ENCODE results near the gene ACAA2. TPM values are rescaled to one million over a fixed set of nuclear protein-coding genes. Genes with fewer than 3 reads are reported as not detected.

Gene ACAA2
- polyA plus RNA-seq, 1 of the 3 experiments (the other 2 are of a cell fraction): 34.9 TPM

GRCh38 chr18:49835405-49835804 is 22.1 kb upstream of the ACAA2 start:
- ChIA-PET POLR2A (no interaction called here), CTCF (interaction anchor here (1.2 kb wide), 1 partner anchor 8 kb away, joined by 3 read pairs; no protein-coding TSS in a partner anchor)
- Histone ChIP-seq H3K4me3 (ENCODE audit: low read depth in 2 of 2, low read length in 1 of 2) (no peak overlapping the region), H4K20me1 (ENCODE audit: insufficient read depth) (no peaks in the 10 kb centered on the region), H3K27me3 (ENCODE audit: insufficient read depth) (no peaks in the 10 kb centered on the region), H3K4me1 (ENCODE audit: control insufficient read depth in 1 of 2, insufficient read depth in 2 of 2, low read depth in 1 of 2, low read length in 1 of 2) (no peaks in the 10 kb centered on the region), H3K36me3 (replicated peaks in 1 of 2; ENCODE audit: control insufficient read depth in 1 of 2, insufficient read depth in 2 of 2, low read length in 1 of 2) (peaks cover 0 to 3% of the 10 kb centered on the region in 2 experiments), H3K79me2 (ENCODE audit: insufficient read depth) (no peaks in the 10 kb centered on the region), H3K4me2 (no peak overlapping the region), H3K9ac (no peak overlapping the region), H3K9me2 (no peaks in the 10 kb centered on the region), H3K27ac (ENCODE audit: low read depth in 2 of 2, low read length in 1 of 2) (no peak overlapping the region), H3F3A (replicated peaks; ENCODE audit: insufficient read depth) (no peaks in the 10 kb centered on the region), H2AFZ (ENCODE audit: low read depth) (no peak overlapping the region), H3K9me3 (no peaks in the 10 kb centered on the region)
- TF ChIP-seq CTCF (IDR thresholded peaks at IDR 0.05) (no peak), NFIC (IDR thresholded peaks at IDR 0.05; ENCODE audit: borderline replicate concordance) (no peak), MXI1 (IDR thresholded peaks at IDR 0.05; ENCODE audit: low read depth, low read length) (no peak), USF1 (IDR thresholded peaks at IDR 0.05; ENCODE audit: borderline replicate concordance, low read depth) (no peak), ELF1 (IDR thresholded peaks at IDR 0.05) (no peak), CHD2 (IDR thresholded peaks at IDR 0.05; ENCODE audit: low read length, partially characterized antibody) (no peak), REST (IDR thresholded peaks at IDR 0.05; ENCODE audit: low read depth, low read length) (no peak), POLR2AphosphoS5 (IDR thresholded peaks at IDR 0.05; ENCODE audit: low read depth, low read length) (no peak), PBX3 (IDR thresholded peaks at IDR 0.05) (no peak)
- WGBS (ENCODE audit: low lambda C conversion rate): 75% methylated on average over 2 of the region's 2 CpGs
- DNase-seq: no peak

GRCh38 chr18:49834258-49834657 is 20.9 kb upstream of the ACAA2 start:
- CTCF ChIA-PET: interaction anchor here (0.9 to 1.8 kb wide), 3 partner anchors 9 to 324 kb away, joined by 3 to 12 read pairs (median 4); no protein-coding TSS in a partner anchor
- no peak overlapping the region for H3K4me2 ChIP-seq
- POLR2A ChIA-PET: interaction anchor here (0.6 kb wide), 1 partner anchor 20 kb away, joined by 3 read pairs; no protein-coding TSS in a partner anchor

More at GRCh38 chr18:49834258-49834657, 20.9 kb upstream of the ACAA2 start:
- Histone ChIP-seq H3K9me2 (no peaks in the 10 kb centered on the region), H4K20me1 (ENCODE audit: insufficient read depth) (no peaks in the 10 kb centered on the region), H3K9me3 (no peaks in the 10 kb centered on the region), H3K79me2 (ENCODE audit: insufficient read depth) (no peaks in the 10 kb centered on the region), H3K4me1 (ENCODE audit: control insufficient read depth in 1 of 2, insufficient read depth in 2 of 2, low read depth in 1 of 2, low read length in 1 of 2) (no peaks in the 10 kb centered on the region), H3K4me3 (ENCODE audit: low read depth in 2 of 2, low read length in 1 of 2) (no peak overlapping the region), H3F3A (replicated peaks; ENCODE audit: insufficient read depth) (no peaks in the 10 kb centered on the region), H3K9ac (no peak overlapping the region), H3K36me3 (replicated peaks in 1 of 2; ENCODE audit: control insufficient read depth in 1 of 2, insufficient read depth in 2 of 2, low read length in 1 of 2) (peaks cover 0 to 8% of the 10 kb centered on the region in 2 experiments), H3K27me3 (ENCODE audit: insufficient read depth) (no peaks in the 10 kb centered on the region), H2AFZ (ENCODE audit: low read depth) (no peak overlapping the region), H3K27ac (ENCODE audit: low read depth in 2 of 2, low read length in 1 of 2) (no peak overlapping the region)
- no peak for DNase-seq
- TF ChIP-seq ZBTB33 (IDR thresholded peaks at IDR 0.05; ENCODE audit: borderline replicate concordance, low read depth): no peak
- no peak for TF ChIP-seq GABPA (IDR thresholded peaks at IDR 0.05; ENCODE audit: low read depth)
- no peak for TF ChIP-seq MXI1 (IDR thresholded peaks at IDR 0.05; ENCODE audit: low read depth, low read length)
- TF ChIP-seq YY1 (IDR thresholded peaks at IDR 0.05; ENCODE audit: low read depth): no peak
- 97% methylated on average over 3 of the region's 3 CpGs for WGBS (ENCODE audit: low lambda C conversion rate)

All from SK-N-SH (cell line).